ENCODE results near the gene HAVCR1.

DNA sequence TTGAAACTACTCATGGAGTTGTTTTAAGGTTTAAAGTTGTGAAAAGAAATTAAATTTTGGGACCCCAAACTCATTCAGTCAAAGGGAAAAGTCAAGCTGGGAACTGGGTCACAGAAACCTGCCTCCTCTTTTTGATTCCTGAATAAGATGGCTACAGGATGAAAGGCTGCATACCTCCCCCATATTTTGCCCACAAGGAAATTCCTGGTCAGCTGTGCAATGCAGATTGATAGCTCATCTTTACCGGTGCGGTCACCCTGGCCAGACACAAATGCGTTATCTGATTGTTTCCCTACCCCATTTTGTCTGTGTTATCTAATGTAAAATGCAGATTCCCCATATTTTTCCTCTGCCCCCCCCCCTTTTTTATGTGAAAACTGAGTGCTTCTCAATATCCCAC, 48.6 kb upstream of the HAVCR1 start:
- TF ChIP-seq, protein P1, sequence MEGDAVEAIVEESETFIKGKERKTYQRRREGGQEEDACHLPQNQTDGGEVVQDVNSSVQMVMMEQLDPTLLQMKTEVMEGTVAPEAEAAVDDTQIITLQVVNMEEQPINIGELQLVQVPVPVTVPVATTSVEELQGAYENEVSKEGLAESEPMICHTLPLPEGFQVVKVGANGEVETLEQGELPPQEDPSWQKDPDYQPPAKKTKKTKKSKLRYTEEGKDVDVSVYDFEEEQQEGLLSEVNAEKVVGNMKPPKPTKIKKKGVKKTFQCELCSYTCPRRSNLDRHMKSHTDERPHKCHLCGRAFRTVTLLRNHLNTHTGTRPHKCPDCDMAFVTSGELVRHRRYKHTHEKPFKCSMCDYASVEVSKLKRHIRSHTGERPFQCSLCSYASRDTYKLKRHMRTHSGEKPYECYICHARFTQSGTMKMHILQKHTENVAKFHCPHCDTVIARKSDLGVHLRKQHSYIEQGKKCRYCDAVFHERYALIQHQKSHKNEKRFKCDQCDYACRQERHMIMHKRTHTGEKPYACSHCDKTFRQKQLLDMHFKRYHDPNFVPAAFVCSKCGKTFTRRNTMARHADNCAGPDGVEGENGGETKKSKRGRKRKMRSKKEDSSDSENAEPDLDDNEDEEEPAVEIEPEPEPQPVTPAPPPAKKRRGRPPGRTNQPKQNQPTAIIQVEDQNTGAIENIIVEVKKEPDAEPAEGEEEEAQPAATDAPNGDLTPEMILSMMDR (IDR thresholded peaks at IDR 0.05): no peak
- TF ChIP-seq POLR2A (IDR thresholded peaks at IDR 0.05) (no peak), POLR2AphosphoS5 (IDR thresholded peaks at IDR 0.05) (no peak), EP300 (IDR thresholded peaks at IDR 0.05) (no peak)
